ENCODE measurements around the gene BAZ1B.
A peak's percentile ranks its signal among the peaks of the same experiment; 100 is the strongest.
"Not testable (repeated sequence)": the region's sequence is repeated elsewhere in the genome, so short reads cannot be mapped to it uniquely, and the experiment has no call there.

Gene BAZ1B

GRCh38 chr7:73522105-73522872 lies at the start of gene BAZ1B:
Gene BAZ1B (minus strand): TSS chr7:73522293. CDS start chr7:73521933, 360 bp downstream.
- DNase-seq (ENCODE audit: low read depth in 3 of 3), result peak; percentile 92 to 96 (median 94)

GRCh38 chr7:73570977-73571376 lies 48.9 kb upstream of the BAZ1B start:
- no peak for DNase-seq (ENCODE audit: low read depth in 3 of 3)

DNA sequence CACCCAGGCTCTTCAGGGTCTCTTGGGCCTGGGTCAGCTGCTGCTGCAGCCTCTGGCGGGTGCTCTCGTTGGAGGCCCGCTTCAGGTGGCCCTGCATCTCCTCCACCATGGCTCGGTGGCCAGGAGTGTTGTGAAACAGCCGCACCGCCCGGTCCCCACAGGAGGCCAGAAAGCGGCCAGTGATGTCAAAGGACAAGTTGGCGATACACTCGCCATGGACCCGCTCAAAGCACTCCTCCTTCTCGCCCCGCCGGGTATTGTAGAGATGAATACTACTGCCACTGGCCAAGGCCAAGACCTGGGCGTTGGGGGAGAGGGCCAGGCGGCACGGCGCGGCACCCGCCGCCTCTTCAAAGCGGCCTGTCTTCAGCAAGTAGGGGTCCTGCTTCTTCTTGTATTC lies 48.4 kb upstream of the BAZ1B start:
- no peak for DNase-seq (ENCODE audit: low read depth in 3 of 3)

DNA sequence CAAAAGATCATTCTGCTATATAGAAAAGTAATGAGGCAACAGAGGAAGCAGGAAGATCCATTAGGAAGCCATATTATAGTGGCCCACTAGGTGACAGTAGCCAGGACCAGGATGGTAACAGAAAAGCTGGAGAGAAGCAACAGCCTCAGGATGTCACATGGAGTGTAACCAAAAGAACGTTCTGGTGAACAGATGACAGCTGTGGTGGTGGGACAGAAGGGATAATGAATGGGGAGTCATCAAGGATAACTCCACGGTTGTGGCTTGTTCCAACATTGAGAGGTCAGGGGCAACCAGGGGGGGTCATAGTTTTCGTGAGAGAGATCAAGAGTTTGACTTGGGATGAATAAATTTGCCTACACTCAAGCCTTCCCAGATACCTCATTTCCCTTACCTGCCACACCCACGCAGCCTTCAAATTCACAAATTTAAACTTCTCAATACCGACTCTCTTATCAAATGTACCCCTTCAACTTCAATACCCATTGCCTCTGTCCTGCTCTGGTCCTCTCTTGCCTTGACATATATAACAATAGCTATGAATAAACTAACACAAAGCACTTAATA lies 47.0 kb upstream of the BAZ1B start:
- no peak for DNase-seq (ENCODE audit: low read depth in 3 of 3)

- no peak for DNase-seq (ENCODE audit: low read depth in 3 of 3)
These were observed 46.0 kb upstream of the BAZ1B start for GRCh38 chr7:73567846-73568685.

DNA sequence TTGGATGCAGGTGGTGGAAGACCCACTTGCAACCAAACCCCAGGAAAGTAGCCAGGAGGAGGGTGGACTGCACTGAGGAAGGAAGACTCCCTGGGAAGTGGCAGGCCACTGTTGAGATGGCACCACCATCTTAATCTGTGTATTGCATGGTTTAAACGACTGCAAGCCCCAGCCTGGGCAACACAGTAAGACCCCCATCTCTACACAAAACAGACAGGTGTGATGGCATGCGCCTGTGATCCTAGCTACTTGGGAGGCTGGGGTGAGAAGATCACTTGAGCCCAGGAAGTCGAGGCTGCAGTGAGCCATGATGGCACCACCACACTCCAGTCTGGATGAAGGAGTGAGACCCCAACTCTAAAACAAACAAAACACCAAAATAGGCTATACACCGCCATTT lies 45.0 kb upstream of the BAZ1B start:
- no peak for DNase-seq (ENCODE audit: low read depth in 3 of 3)

- DNase-seq (ENCODE audit: low read depth in 3 of 3), result not testable (repeated sequence)
These were observed 44.3 kb upstream of the BAZ1B start for GRCh38 chr7:73566431-73566830.

GRCh38 chr7:73565675-73566340 lies 43.7 kb upstream of the BAZ1B start:
- DNase-seq (ENCODE audit: low read depth in 3 of 3), result no peak

DNA sequence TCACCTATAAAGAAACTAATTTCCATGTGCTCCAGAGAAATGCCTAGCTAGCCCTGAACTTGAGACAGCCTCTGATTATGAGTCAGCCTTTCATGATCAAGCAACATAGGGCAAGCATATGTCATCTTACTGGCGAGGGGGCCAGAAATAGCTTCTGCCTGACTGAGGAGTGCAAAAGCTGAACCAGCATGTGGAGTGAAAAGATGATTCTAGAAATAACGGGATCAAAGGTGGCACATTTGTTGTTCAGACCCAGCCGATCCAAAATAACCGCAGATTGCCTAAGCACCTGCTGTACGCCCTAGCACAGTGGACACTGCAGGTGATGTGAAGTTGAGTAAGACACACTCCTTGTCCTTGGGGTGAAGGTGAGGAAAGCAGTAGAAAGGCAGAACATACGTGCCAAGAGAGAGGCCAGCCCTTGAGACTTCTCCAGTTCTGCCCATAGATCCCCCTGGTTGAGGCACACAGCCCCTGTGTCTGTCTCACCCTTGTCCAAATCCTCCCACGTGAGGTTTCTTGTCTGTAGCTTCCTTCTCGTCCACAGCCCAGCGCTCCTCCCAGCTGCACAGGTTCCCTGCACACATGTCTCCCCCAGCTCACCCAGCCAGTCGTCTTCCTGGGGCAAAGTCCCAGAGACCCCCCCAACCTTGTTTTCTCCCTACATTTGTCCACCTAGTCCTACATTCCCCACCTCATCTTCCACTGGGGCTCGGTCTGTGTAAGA lies 38.2 kb upstream of the BAZ1B start:
- no peak for DNase-seq (ENCODE audit: low read depth in 3 of 3)

DNA sequence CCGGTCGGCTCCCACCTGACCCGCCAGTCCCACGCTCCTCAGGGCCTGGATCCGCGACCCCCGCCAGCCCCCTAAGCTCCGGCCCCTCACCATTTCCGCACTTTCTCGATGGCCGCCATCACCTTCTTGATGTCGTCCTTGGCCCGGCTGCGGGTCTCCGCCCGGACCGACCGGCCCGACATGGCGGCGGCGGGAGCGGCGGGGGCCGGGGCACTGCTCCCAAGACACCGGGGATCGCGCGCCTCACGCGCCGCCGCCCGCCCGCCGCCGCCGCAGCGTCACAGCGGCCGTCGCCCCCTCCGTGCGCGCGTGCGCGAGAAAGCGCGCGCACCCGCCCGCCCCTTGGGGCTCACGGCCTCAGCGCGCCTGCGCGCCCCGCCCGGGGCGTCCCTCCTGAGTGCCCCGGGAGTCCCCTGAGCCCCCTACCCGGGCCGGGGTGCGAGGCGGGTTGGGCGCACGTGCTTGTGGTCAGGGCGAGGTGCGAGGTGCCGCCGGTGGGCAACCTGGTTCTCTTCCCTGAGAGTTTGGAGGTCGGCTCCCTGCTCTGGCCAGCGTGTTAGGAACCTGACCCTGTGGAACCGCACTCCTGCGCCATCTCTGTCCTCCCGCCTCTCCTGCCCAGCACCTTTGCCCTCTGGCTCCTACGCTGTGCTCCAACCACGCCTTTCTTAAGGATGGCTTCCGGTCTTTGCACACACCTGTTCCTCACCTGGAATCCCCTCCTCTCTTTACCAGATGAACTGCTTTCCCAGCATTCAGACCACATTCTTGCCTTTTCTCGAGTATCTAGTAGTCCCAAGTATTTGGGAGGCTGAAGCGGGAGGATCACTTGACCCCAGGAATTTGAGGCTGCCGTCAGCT lies 35.5 kb upstream of the BAZ1B start, which contains the start of gene BCL7B:
TSS of gene BCL7B (minus strand) at position 294 of the 861 bp plus-strand sequence. CDS start at position 182, 112 bp downstream.
- peak; percentile 57 to 63 (median 59) for DNase-seq (ENCODE audit: low read depth in 3 of 3)

- DNase-seq (ENCODE audit: low read depth in 3 of 3), result peak; percentile 79 to 83 (median 81)
These were observed 35.0 kb upstream of the BAZ1B start for GRCh38 chr7:73557108-73557396.

- no peak for DNase-seq (ENCODE audit: low read depth in 3 of 3)
These were observed 34.4 kb upstream of the BAZ1B start for GRCh38 chr7:73556208-73557107.

GRCh38 chr7:73555411-73555982 lies 33.4 kb upstream of the BAZ1B start:
- DNase-seq (ENCODE audit: low read depth in 3 of 3), result no peak

- DNase-seq (ENCODE audit: low read depth in 3 of 3), result not testable (repeated sequence)
These were observed 28.0 kb upstream of the BAZ1B start for GRCh38 chr7:73550093-73550492.

GRCh38 chr7:73549176-73549575 lies 27.1 kb upstream of the BAZ1B start:
- no peak for DNase-seq (ENCODE audit: low read depth in 3 of 3)

GRCh38 chr7:73547841-73548240 lies 25.7 kb upstream of the BAZ1B start:
- no peak for DNase-seq (ENCODE audit: low read depth in 3 of 3)

DNA sequence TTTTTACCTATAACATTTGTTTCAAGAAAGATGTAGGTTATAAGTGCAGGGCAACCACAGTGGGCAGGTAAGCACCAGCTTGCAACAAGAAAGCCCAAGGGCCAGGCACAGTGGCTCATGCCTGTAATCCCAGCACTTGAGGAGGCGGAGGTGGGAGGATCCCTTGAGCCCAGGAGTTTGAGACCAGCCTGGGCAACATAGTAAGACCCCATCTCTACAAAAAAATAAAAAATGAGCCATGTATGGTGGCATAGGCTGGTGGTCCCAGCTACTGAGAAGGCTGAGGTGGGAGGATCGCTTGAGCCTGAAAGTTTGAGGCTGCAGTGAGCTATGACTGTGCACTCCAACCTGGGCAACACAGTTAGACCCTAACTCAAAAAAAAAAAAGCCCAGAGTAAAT lies 22.6 kb upstream of the BAZ1B start:
- no peak for DNase-seq (ENCODE audit: low read depth in 3 of 3)

DNA sequence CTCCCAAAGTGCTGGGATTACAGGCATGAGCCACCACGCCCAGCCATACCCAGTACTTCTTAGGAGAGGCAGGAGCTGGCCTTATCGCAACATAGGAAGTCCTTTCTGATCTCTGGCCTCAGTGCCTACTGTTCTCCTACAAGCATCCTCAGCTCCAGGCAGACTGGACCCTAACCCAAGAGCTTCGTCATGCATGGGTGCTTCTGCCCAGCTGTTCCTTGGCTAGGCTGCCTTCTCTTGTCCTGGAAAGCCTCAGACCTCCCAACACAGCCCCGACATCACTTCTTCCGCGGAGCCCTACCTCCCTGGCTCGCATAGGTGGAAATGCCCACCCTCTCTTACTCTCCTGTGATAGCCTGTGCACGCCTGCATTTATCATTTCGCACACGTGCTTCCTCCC lies 19.6 kb upstream of the BAZ1B start:
- DNase-seq (ENCODE audit: low read depth in 3 of 3), result no peak

DNA sequence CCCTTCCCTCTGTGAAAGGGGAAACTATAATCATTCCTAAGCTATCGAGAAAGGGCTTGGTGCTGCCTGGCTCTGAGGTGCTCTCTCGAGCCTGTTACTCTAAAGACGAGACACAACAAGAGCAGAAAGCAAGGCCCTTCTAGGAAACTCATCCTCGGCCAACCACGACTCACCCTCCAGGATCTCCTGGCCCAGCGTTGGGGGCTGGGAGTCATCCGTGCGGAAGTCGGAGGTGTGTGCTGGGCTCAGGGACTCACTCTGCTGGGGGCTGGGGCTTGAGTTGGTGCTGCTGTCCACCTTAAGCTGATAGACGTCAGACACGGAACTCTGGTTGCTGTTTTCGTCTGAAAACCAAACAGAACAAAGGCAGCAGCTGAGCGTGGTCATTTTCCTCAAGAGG lies 17.6 kb upstream of the BAZ1B start:
- DNase-seq (ENCODE audit: low read depth in 3 of 3), result no peak

Data from stimulated activated CD4-positive, alpha-beta T cell treated with anti-CD3 and anti-CD28 coated beads, TNF-alpha, amount 100 ng/mL, for 4 hours (primary cell).